C4-2B (cell line): ENCODE measurements around the gene SNED1.

Source experiments
- CTCF ChIP-seq: fragments of 450-650 bp; conservative IDR thresholded peaks from 2 replicates; pipeline ENCODE4 v1.5.1; 2017; ENCODE audit warnings: mild to moderate bottlenecking
- ZFX ChIP-seq: fragments of 450-650 bp; IDR thresholded peaks from 2 replicates; pipeline ENCODE4 v1.6.1; 2017

- TF ChIP-seq CTCF = no peak
- no peak for TF ChIP-seq ZFX
These were observed 96.6 kb downstream of the SNED1 start for GRCh38 chr2:241094924-241095420.
